NCI-H187 treated with DMSO at 0.1 percent for 48 hours (cell line): ENCODE measurements around the gene FOXJ2.
"Not testable (repeated sequence)": the region's sequence is repeated elsewhere in the genome, so short reads cannot be mapped to it uniquely, and the experiment has no call there.

Experiments
- DNase-seq: peaks from one replicate; lab custom pipeline; 2025; lab: John Stamatoyannopoulos, UW

Gene FOXJ2

GRCh38 chr12:8030189-8030588 is 2.3 kb upstream of the FOXJ2 start:
- DNase-seq, result no peak

DNA sequence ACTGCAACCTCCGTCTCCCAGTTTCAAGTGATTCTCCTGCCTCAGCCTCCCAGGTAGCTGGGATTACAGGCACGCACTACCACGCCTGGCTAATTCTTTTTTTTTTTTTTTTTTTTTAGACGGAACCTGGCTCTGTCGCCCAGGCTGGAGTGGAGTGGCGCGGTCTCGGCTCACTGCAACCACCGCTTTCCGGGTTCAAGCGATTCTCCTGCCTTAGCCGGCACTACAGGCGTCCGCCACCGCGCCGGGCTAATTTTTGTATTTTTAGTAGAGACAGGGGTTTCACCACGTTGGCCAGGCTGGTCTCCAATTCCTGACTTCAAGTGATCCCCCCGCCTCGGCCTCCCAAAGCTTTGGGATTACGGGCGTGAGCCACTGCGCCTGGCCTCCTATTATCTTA is 1.5 kb upstream of the FOXJ2 start:
- DNase-seq, result not testable (repeated sequence)

GRCh38 chr12:8031872-8032241 is 659 bp upstream of the FOXJ2 start:
- no peak for DNase-seq

- DNase-seq, result no peak
Measured at GRCh38 chr12:8033153-8034044, 883 bp downstream of the FOXJ2 start.

- DNase-seq, result no peak
Measured at GRCh38 chr12:8034802-8035201, 2.3 kb downstream of the FOXJ2 start.

- DNase-seq, result no peak
Measured at GRCh38 chr12:8035440-8036010, 3.0 kb downstream of the FOXJ2 start.

GRCh38 chr12:8036346-8036745 is 3.8 kb downstream of the FOXJ2 start:
- no peak for DNase-seq

DNA sequence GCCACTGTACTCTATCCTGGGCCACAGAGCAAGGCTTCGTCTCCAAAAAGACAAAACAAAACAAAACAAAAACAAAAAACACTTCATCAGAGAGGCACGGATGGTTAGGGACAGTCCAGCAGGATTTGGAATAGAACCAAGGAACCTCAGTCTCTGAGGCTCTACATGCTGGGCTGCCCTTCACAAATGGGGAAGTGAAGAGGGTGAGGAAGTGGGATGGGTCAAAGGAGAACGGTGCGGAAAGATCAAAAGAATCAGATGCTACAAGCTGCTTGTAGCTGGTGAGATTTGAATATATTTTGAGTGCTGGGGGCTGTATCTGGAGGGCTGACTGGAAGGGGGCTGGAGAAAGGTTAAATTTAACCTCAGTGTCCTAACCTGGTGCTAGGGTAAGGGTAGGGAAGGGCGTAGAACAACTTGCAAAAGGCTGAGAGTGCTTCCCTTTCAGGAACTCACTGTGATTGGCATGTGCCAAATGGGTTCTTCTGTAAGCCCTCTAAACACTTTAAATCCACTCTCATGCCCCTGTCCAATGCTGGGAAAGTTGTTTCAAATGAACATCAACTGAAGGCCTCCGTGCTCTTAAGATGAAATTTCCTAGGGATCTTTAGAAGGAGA is 4.6 kb downstream of the FOXJ2 start:
- no peak for DNase-seq

DNA sequence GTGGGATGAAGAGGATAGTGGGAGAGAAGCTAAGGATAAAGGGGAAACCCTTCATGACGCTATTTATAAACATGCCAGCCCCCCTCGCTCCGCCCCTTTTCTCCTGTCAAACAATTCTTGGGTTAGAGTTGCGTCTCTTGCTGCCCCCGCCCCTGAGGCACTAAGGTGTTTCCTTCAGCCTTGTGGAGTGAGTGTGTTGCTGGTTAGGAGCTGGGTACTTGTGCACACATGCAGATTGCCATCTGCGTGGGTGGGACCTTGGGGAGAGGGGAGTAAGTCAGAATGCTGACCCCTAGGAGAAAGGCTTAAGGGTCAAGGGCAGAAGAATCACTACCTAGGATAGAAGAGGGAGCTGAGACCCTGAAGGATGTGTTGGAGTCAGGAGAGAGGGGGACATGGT is 5.4 kb downstream of the FOXJ2 start:
- DNase-seq, result no peak

DNA sequence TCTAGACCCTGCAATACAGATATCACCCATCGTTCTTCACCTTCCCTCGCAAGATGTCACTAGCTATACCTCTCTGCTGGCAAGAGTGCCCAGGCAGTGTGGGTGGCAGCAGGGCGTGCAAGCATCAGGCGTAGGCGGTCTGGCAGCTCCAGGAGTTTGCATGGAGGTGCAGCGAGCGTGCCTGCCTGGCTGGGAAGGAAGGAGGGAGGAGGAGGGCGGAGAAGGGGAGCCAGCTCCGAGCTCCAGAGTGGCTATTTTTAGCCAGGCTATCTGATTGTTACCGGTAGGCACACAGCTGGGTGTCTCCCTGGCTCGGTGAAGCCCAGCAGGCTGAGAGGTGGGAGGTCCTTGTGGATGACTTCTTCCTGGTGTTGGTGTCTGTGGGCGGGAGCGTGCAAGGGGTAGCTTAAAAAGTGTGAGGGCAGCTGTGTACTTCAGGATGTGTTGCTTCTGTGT is 6.2 kb downstream of the FOXJ2 start:
- DNase-seq, result peak; percentile 79

GRCh38 chr12:8040791-8041190 is 8.3 kb downstream of the FOXJ2 start:
- no peak for DNase-seq

DNA sequence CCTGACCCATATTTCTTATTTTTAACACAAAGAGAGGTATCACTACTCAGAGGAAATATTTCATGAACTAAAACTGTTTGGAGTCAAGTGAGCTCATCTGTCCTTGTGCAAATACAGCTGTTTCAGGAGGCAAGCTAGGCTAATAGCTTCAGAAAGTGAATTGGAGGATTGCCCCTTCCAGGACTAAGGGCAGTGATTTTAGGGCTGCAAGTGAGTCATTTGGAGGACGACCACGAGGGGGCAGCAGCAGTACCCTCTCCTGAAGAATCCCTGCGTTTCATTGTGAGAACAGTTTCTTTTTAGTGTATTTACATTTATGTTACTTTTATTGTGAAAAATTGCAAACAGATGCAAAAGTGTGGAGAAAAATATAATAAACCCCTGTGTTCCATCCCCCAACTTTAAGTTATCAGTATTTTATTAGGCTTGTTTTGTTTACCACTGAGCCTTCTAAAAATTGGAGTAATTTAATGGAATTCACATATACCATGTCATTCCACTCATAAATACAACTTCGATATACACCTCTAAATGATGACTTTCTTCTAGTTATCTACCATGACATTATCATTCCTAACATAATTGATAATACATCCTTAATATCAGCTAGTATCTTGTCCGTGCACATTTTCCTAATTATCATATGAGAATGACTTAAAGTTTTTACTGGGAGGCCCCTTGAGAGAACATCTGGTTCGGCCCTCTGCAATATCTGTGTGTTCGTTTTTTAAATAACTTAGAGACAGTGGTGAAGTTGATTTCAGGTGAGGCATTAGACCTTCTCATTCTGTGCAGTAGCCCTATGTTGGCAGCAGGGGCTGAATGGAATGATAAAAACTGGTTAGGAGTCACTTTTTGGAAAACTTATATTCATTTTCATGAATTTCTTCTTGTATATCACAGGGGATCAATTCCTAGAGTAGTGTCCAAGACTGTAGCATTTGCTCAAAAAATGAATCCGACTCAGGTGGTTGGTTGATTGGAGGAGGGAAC is 13.7 kb downstream of the FOXJ2 start:
- no peak for DNase-seq

- no peak for DNase-seq
Measured at GRCh38 chr12:8047842-8048241, 15.3 kb downstream of the FOXJ2 start.

GRCh38 chr12:8048906-8049305 is 16.4 kb downstream of the FOXJ2 start:
- DNase-seq, result no peak

GRCh38 chr12:8050600-8051250 is 18.2 kb downstream of the FOXJ2 start:
- DNase-seq, result no peak

- DNase-seq, result no peak
Measured at GRCh38 chr12:8052679-8053078, 20.2 kb downstream of the FOXJ2 start.

- DNase-seq, result no peak
Measured at GRCh38 chr12:8054816-8055215, 22.3 kb downstream of the FOXJ2 start.

GRCh38 chr12:8057306-8057705 is 24.8 kb downstream of the FOXJ2 start:
- no peak for DNase-seq

- no peak for DNase-seq
Measured at GRCh38 chr12:8057839-8058238, 25.3 kb downstream of the FOXJ2 start.

GRCh38 chr12:8058506-8058905 is 26.0 kb downstream of the FOXJ2 start:
- DNase-seq, result no peak

DNA sequence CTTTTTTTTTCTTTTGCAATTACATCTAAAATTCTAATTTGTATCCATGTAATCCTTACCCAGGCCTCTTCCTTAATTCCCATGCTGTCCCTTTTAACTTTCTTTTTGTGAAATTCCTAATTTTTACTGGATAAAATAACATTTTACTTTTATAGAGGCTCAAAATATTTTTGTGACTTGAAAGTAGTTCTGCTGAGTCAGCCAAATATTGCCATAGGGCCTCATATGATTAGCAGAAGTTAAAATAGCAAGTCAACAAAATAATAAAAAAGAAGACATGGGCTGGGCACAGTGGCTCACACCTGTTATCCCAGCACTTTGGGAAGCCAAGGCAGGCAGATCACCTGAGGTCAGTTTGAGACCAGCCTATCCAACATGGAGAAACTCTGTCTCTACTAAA is 31.6 kb downstream of the FOXJ2 start:
- no peak for DNase-seq
